Ishikawa (cell line): ENCODE results near the gene SYTL4.

Experiments
- CEBPB ChIP-seq: IDR thresholded peaks from 2 replicates; pipeline ENCODE4 v1.6.1; 2012
- CREB1 ChIP-seq: IDR thresholded peaks from 2 replicates; pipeline ENCODE4 v1.6.1; 2012; ENCODE audit warnings: low read depth
- EGR1 ChIP-seq: IDR thresholded peaks from 2 replicates; pipeline ENCODE4 v1.6.1; 2012
- EP300 ChIP-seq: IDR thresholded peaks from 2 replicates; pipeline ENCODE4 v1.6.1; 2012; ENCODE audit warnings: borderline replicate concordance
- FOXM1 ChIP-seq: IDR thresholded peaks from 2 replicates; pipeline ENCODE4 v1.6.1; 2012; ENCODE audit warnings: low read depth, borderline replicate concordance
- MAX ChIP-seq: IDR thresholded peaks from 2 replicates; pipeline ENCODE4 v1.6.1; 2012
- NFIC ChIP-seq: IDR thresholded peaks from 2 replicates; pipeline ENCODE4 v1.6.1; 2012
- RAD21 ChIP-seq: IDR thresholded peaks from 2 replicates; pipeline ENCODE4 v1.6.1; 2012; ENCODE audit warnings: low read depth
- REST ChIP-seq: IDR thresholded peaks from 2 replicates; pipeline ENCODE4 v1.6.1; 2012; ENCODE audit warnings: low read depth, mild to moderate bottlenecking
- TAF1 ChIP-seq: IDR thresholded peaks from 2 replicates; pipeline ENCODE4 v1.6.1; 2012; ENCODE audit warnings: low read depth, mild to moderate bottlenecking
- TCF12 ChIP-seq: IDR thresholded peaks from 2 replicates; pipeline ENCODE4 v1.6.1; 2012; ENCODE audit warnings: low read depth
- TEAD4 ChIP-seq: IDR thresholded peaks from 2 replicates; pipeline ENCODE4 v1.6.1; 2012
- USF1 ChIP-seq: IDR thresholded peaks from 2 replicates; pipeline ENCODE4 v1.6.1; 2012
- YY1 ChIP-seq: IDR thresholded peaks from 2 replicates; pipeline ENCODE4 v1.6.1; 2012; ENCODE audit warnings: low read depth
- ZBTB7A ChIP-seq: IDR thresholded peaks from 2 replicates; pipeline ENCODE4 v1.6.1; 2012; ENCODE audit warnings: low read depth

The SYTL4 gene

GRCh38 chrX:100680756-100681155 lies 51.2 kb downstream of the SYTL4 start:
- TF ChIP-seq FOXM1 = no peak
- TF ChIP-seq EGR1 = no peak
- no peak for TF ChIP-seq RAD21
- TF ChIP-seq EP300 = no peak
- TF ChIP-seq REST = no peak
- no peak for TF ChIP-seq TCF12
- no peak for TF ChIP-seq CEBPB

- TF ChIP-seq MAX (no peak), TAF1 (no peak), RAD21 (no peak), TEAD4 (no peak), YY1 (no peak), USF1 (no peak), NFIC (no peak), CEBPB (no peak), EP300 (no peak), CREB1 (no peak), REST (no peak)
These were observed 54.2 kb downstream of the SYTL4 start for GRCh38 chrX:100677611-100678181.

GRCh38 chrX:100674705-100675104 lies 57.2 kb downstream of the SYTL4 start:
- TF ChIP-seq EP300 (no peak), ZBTB7A (no peak), EGR1 (no peak), TEAD4 (no peak), NFIC (no peak), USF1 (no peak), TCF12 (no peak), FOXM1 (no peak), REST (no peak), CREB1 (no peak), YY1 (no peak), RAD21 (no peak), CEBPB (no peak), MAX (no peak), TAF1 (no peak)

- TF ChIP-seq YY1 (no peak), CREB1 (no peak), FOXM1 (no peak), EGR1 (no peak), REST (no peak), EP300 (no peak), TEAD4 (no peak), TAF1 (no peak), USF1 (no peak), MAX (no peak), RAD21 (no peak), TCF12 (no peak), CEBPB (no peak), ZBTB7A (no peak), NFIC (no peak)
These were observed 58.4 kb downstream of the SYTL4 start for GRCh38 chrX:100673397-100673953.
